H9 (cell line): Measurements from ENCODE around the gene TTC28. TPM values are rescaled to one million over a fixed set of nuclear protein-coding genes. Genes with fewer than 3 reads are reported as not detected.
A peak's percentile ranks its signal among the peaks of the same experiment; 100 is the strongest.

Experiments used
- DNase-seq: peaks from one replicate; pipeline ENCODE4 v3.0.0-alpha.2; 2017
- H2AFZ ChIP-seq: one replicate; pipeline ENCODE4 v1.6.1; 2013; ENCODE audit warnings: mild to moderate bottlenecking, low read length, control low read depth, moderate library complexity
- H2AK5ac ChIP-seq: 2 replicates; pipeline ENCODE4 v1.6.1; 2013; ENCODE audit warnings: low read length, control low read depth, mixed read lengths; ENCODE audit not compliant: insufficient read length
- H2BK120ac ChIP-seq: one replicate; pipeline ENCODE4 v1.6.1; 2013; ENCODE audit warnings: low read depth, mild to moderate bottlenecking, low read length, control low read depth, inconsistent platforms; ENCODE audit not compliant: poor library complexity, severe bottlenecking
- H2BK12ac ChIP-seq: 2 replicates; pipeline ENCODE4 v1.6.1; 2013; ENCODE audit warnings: low read length, control low read depth, mixed read lengths, low read depth; ENCODE audit not compliant: insufficient read length
- H2BK15ac ChIP-seq: 2 replicates; pipeline ENCODE4 v1.6.1; 2013; ENCODE audit warnings: low read depth, low read length, control low read depth
- H2BK20ac ChIP-seq: one replicate; pipeline ENCODE4 v1.6.1; 2013; ENCODE audit warnings: low read depth, mild to moderate bottlenecking, low read length, control low read depth, inconsistent platforms; ENCODE audit not compliant: poor library complexity, severe bottlenecking
- H2BK5ac ChIP-seq: 2 replicates; pipeline ENCODE4 v1.6.1; 2013; ENCODE audit warnings: low read length, control low read depth, mixed read lengths; ENCODE audit not compliant: insufficient read length
- H3K14ac ChIP-seq: 2 replicates; pipeline ENCODE4 v1.6.1; 2013; ENCODE audit warnings: low read length, control low read depth; ENCODE audit not compliant: insufficient read depth
- H3K18ac ChIP-seq: 2 replicates; pipeline ENCODE4 v1.6.1; 2013; ENCODE audit warnings: low read depth, mild to moderate bottlenecking, mixed read lengths, low read length, control low read depth; ENCODE audit not compliant: insufficient read length
- H3K23ac ChIP-seq: 2 replicates; pipeline ENCODE4 v1.6.1; 2013; ENCODE audit warnings: low read length, control low read depth, mixed read lengths, low read depth; ENCODE audit not compliant: insufficient read length
- H3K23me2 ChIP-seq: 2 replicates; pipeline ENCODE4 v1.6.1; 2013; ENCODE audit warnings: low read depth, mild to moderate bottlenecking, mixed read lengths, low read length, control low read depth; ENCODE audit not compliant: insufficient read length, poor library complexity, severe bottlenecking
- H3K27ac ChIP-seq: 2 replicates; pipeline ENCODE4 v1.5.1; 2013; ENCODE audit warnings: low read length, control low read depth, mixed read lengths, low read depth; ENCODE audit not compliant: insufficient read length
- H3K27me3 ChIP-seq: 2 replicates; pipeline ENCODE4 v1.6.1; 2013; ENCODE audit warnings: low read length, control low read depth, inconsistent platforms; ENCODE audit not compliant: insufficient read depth
- H3K4ac ChIP-seq: 2 replicates; pipeline ENCODE4 v1.6.1; 2013; ENCODE audit warnings: low read depth, mild to moderate bottlenecking, control low read depth, inconsistent platforms, low read length, moderate library complexity
- H3K4me1 ChIP-seq: 2 replicates; pipeline ENCODE4 v1.6.1; 2013; ENCODE audit warnings: low read length, control low read depth, inconsistent platforms; ENCODE audit not compliant: insufficient read depth
- H3K4me2 ChIP-seq: 2 replicates; pipeline ENCODE4 v1.6.1; 2013; ENCODE audit warnings: low read length, control low read depth, mixed read lengths; ENCODE audit not compliant: insufficient read length, insufficient read depth
- H3K56ac ChIP-seq: 2 replicates; pipeline ENCODE4 v1.6.1; 2013; ENCODE audit warnings: low read depth, mild to moderate bottlenecking, mixed read lengths, low read length, control low read depth; ENCODE audit not compliant: insufficient read length
- H3K79me1 ChIP-seq: 2 replicates; pipeline ENCODE4 v1.6.1; 2013; ENCODE audit warnings: low read depth, mild to moderate bottlenecking, moderate library complexity, low read length, control low read depth, inconsistent platforms; ENCODE audit not compliant: insufficient read depth, poor library complexity, severe bottlenecking
- H3K79me2 ChIP-seq: 2 replicates; pipeline ENCODE4 v1.6.1; 2013; ENCODE audit warnings: low read length, control low read depth, inconsistent platforms; ENCODE audit not compliant: insufficient read depth
- H3K9ac ChIP-seq: 2 replicates; pipeline ENCODE4 v1.6.1; 2013; ENCODE audit warnings: low read length, control low read depth, mixed read lengths; ENCODE audit not compliant: insufficient read length; ENCODE audit errors: extremely low read depth
- H3K9me3 ChIP-seq: one replicate; pipeline ENCODE4 v1.6.1; 2013; ENCODE audit warnings: low read depth, low read length, inconsistent platforms; ENCODE audit not compliant: control insufficient read depth
- H3T11ph ChIP-seq: one replicate; pipeline ENCODE4 v1.6.1; 2013; ENCODE audit warnings: mild to moderate bottlenecking, low read length, control low read depth, inconsistent platforms
- H4K20me1 ChIP-seq: one replicate; pipeline ENCODE4 v1.6.1; 2013; ENCODE audit not compliant: control insufficient read depth, insufficient read length, insufficient read depth
- H4K5ac ChIP-seq: 2 replicates; pipeline ENCODE4 v1.6.1; 2013; ENCODE audit warnings: low read depth, mild to moderate bottlenecking, mixed read lengths, low read length, control low read depth; ENCODE audit not compliant: insufficient read length
- H4K8ac ChIP-seq: replicated peaks from 2 replicates; pipeline ENCODE4 v1.6.1; 2013; ENCODE audit warnings: low read length, control low read depth, mixed read lengths, low read depth; ENCODE audit not compliant: insufficient read length
- H4K91ac ChIP-seq: 2 replicates; pipeline ENCODE4 v1.6.1; 2013; ENCODE audit warnings: low read depth, mild to moderate bottlenecking, moderate library complexity, mixed read lengths, low read length, control low read depth; ENCODE audit not compliant: insufficient read length
- H3K27ac Mint-ChIP-seq, 3 experiments: 2 replicates in 2 of 3; 3 replicates in 1 of 3; pipeline ENCODE4 v1.8.0; 2020 to 2021; ENCODE audit warnings: mixed read lengths in 3 of 3, mild to moderate bottlenecking in 1 of 3, moderate library complexity in 1 of 3
- H3K27me3 Mint-ChIP-seq: 2 replicates; pipeline ENCODE4 v1.8.0; 2021; ENCODE audit warnings: low read depth, mild to moderate bottlenecking, moderate library complexity, mixed read lengths
- H3K36me3 Mint-ChIP-seq, 3 experiments: 2 replicates in 2 of 3; 3 replicates in 1 of 3; pipeline ENCODE4 v1.8.0; 2020 to 2021; ENCODE audit warnings: low read depth in 3 of 3, mixed read lengths in 3 of 3; ENCODE audit not compliant: insufficient read depth in 1 of 3
- H3K4me1 Mint-ChIP-seq, 2 experiments: 2 replicates each; pipeline ENCODE4 v1.8.0; 2020; ENCODE audit warnings: mixed read lengths in 2 of 2
- H3K4me3 Mint-ChIP-seq, 2 experiments: 2 replicates in 1 of 2; 3 replicates in 1 of 2; pipeline ENCODE4 v1.8.0; 2020 to 2021; ENCODE audit warnings: mild to moderate bottlenecking in 2 of 2, mixed read lengths in 2 of 2, moderate library complexity in 1 of 2
- H3K9me3 Mint-ChIP-seq, 2 experiments: 2 replicates in 1 of 2; 3 replicates in 1 of 2; pipeline ENCODE4 v1.8.0; 2020; ENCODE audit warnings: mild to moderate bottlenecking in 2 of 2, mixed read lengths in 2 of 2, moderate library complexity in 1 of 2
- CTCF ChIP-seq: fragments of 200-600 bp; sonication (generic); conservative IDR thresholded peaks from 3 replicates; pipeline ENCODE4 v1.8.0; 2021; ENCODE audit warnings: antibody characterized with exemption, mild to moderate bottlenecking
- WGBS: extraction: QIAGEN DNeasy Blood & Tissue Kit; methylation state at CpG from one replicate; pipeline ENCODE4 v1.1.7; 2013; ENCODE audit warnings: missing lambda C conversion rate, low lambda C conversion rate, mixed read lengths; ENCODE audit not compliant: insufficient read length; ENCODE audit errors: extremely low coverage; 5-methylcytosine and 5-hydroxymethylcytosine counted together
- total RNA-seq: library from RNA; stranded (reverse); gene quantifications from 2 replicates; pipeline ENCODE4 v1.2.1, GENCODE V29; 2021

TTC28 gene
- total RNA-seq, 1 experiment from 2014 or later, result 13.6 TPM

DNA sequence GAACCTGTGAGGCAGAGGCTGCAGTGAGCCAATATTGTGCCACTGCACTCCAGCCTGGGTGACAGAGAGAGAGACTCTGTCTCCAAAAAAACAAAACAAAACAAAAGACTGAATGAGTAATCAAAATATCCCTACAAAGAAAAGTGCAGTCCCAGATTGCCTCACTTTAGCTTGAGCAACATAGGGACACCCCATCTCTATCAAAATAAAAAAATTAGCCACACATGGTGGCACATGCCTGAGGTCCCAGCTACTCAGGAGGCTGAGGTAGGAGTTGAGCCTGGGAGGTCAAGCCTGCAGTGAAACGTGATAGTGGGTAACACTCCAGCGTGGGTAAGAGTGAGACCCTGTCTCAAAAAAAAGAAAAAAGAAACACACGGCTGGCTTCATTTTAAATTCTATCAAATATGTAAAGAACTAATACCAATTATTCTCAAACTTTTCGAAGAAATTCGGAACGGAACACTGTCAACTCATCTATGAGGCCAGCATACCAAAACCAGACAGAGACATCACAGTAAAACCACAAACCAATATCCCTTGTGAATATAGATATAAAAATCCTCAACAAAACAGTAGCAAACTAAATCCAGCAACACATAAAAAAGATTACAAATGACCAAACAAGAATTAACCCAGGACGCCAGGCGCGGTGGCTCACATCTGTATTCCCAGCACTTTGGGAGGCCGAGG lies 49.1 kb upstream of the TTC28 start:
- no peaks in the 10 kb centered on the region for H3K27me3 Mint-ChIP-seq
- peak overlapping the region in 2 of 3 experiments; percentile 58 to 76; a peak in 3 of 7 replicates for H3K27ac Mint-ChIP-seq
- H3K4me2 ChIP-seq, result no peak overlapping the region
- H3K56ac ChIP-seq, result no peak overlapping the region
- no CpG with 5 or more reads among the region's 10 CpGs for WGBS
- H2BK20ac ChIP-seq, result no peak overlapping the region
- no peak overlapping the region for H2BK5ac ChIP-seq
- H4K20me1 ChIP-seq, result no peaks in the 10 kb centered on the region
- H2BK120ac ChIP-seq, result no peak overlapping the region
- H3K9ac ChIP-seq, result no peak overlapping the region
- H3K27ac ChIP-seq, result no peak overlapping the region
- H4K5ac ChIP-seq, result no peak overlapping the region
- no peaks in the 10 kb centered on the region for H3K23me2 ChIP-seq
- no peak overlapping the region for H2BK15ac ChIP-seq
- H3K4me1 ChIP-seq, result no peaks in the 10 kb centered on the region
- peaks cover 49 to 80% (median 72%) of the 10 kb centered on the region in 3 experiments for H3K36me3 Mint-ChIP-seq
- no peak overlapping the region for H4K91ac ChIP-seq
- no peak for TF ChIP-seq CTCF
- H2AK5ac ChIP-seq, result no peak overlapping the region
- H3K23ac ChIP-seq, result no peak overlapping the region
- no peaks in the 10 kb centered on the region for H3K79me2 ChIP-seq
- peaks cover 2 to 4% of the 10 kb centered on the region in 2 experiments; a peak in 3 of 4 replicates for H3K4me1 Mint-ChIP-seq
- H2AFZ ChIP-seq, result no peak overlapping the region
- H3K4ac ChIP-seq, result no peak overlapping the region
- no peak overlapping the region for H2BK12ac ChIP-seq
- H3K27me3 ChIP-seq, result no peaks in the 10 kb centered on the region
- H3K14ac ChIP-seq, result no peak overlapping the region
- H3K79me1 ChIP-seq, result peaks cover 5% of the 10 kb centered on the region
- H3K4me3 Mint-ChIP-seq, result no peak overlapping the region
- no peak overlapping the region for H4K8ac ChIP-seq
- no peak for DNase-seq
- H3K18ac ChIP-seq, result no peak overlapping the region
- H3T11ph ChIP-seq, result no peak overlapping the region
- peaks cover 0 to 2% of the 10 kb centered on the region in 2 experiments; a peak in 1 of 5 replicates for H3K9me3 Mint-ChIP-seq
- H3K9me3 ChIP-seq, result no peaks in the 10 kb centered on the region
